Endothelial cell of umbilical vein (primary cell): Measurements from ENCODE around the gene CLSTN2. TPM values are rescaled to one million over a fixed set of nuclear protein-coding genes. Genes with fewer than 3 reads are reported as not detected.

Source experiments
- BruUV-seq: library from RNA; stranded (reverse); fragments of 400-500 nt; replicated peaks from 2 replicates; lab custom pipeline; 2021; lab: Mats Ljungman, UMichigan
- CTCF ChIA-PET: fragments of 300-600, 350-600 bp; sonication (Branson Sonifier 250); formaldehyde crosslinking; loops from one replicate; lab custom pipeline; 2021; ENCODE audit warnings: antibody characterized with exemption, inconsistent platforms; lab: Charles Lee
- POLR2A ChIA-PET: fragments of 300-600, 350-600 bp; sonication (Branson Sonifier 250); formaldehyde crosslinking; loops from one replicate; lab custom pipeline; 2021; ENCODE audit warnings: antibody characterized with exemption, inconsistent platforms; lab: Charles Lee
- DNase-seq: peaks from one replicate; pipeline ENCODE4 v3.0.0-alpha.2; 2011; ENCODE audit warnings: low read depth, low spot score
- FAIRE-seq: peaks from 2 replicates; lab custom pipeline; 2011; peaks lifted over from hg19 to GRCh38; lab: Jason Lieb, UNC
- H2AFZ ChIP-seq: 2 replicates; pipeline ENCODE4 v1.6.0; 2012; ENCODE audit warnings: low read depth, low read length, control low read depth, inconsistent platforms
- H3K27ac ChIP-seq: 2 replicates; pipeline ENCODE4 v1.5.1; 2011; ENCODE audit warnings: low read depth, mild to moderate bottlenecking, control low read depth, low read length, moderate library complexity; ENCODE audit not compliant: insufficient read depth
- H3K27me3 ChIP-seq, 2 experiments: 2 replicates each; pipeline versions ENCODE4 v1.6.0 to v1.6.1; 2011; ENCODE audit warnings: low read length in 2 of 2, mixed read lengths in 1 of 2; ENCODE audit not compliant: control insufficient read depth in 2 of 2, insufficient read depth in 2 of 2
- H3K36me3 ChIP-seq, 2 experiments: 2 replicates in 1 of 2; 3 replicates in 1 of 2; pipeline ENCODE4 v1.5.1; 2011; ENCODE audit warnings: low read length in 2 of 2, mild to moderate bottlenecking in 1 of 2, moderate library complexity in 1 of 2; ENCODE audit not compliant: control insufficient read depth in 2 of 2, insufficient read depth in 2 of 2; ENCODE audit errors: extremely low read depth in 1 of 2
- H3K4me1 ChIP-seq: 3 replicates; pipeline ENCODE4 v1.5.1; 2011; ENCODE audit warnings: mild to moderate bottlenecking, low read length; ENCODE audit not compliant: control insufficient read depth, insufficient read depth; ENCODE audit errors: extremely low read depth
- H3K4me2 ChIP-seq: 2 replicates; pipeline ENCODE4 v1.6.1; 2011; ENCODE audit warnings: low read length, control low read depth, mixed read lengths; ENCODE audit not compliant: insufficient read depth
- H3K4me3 ChIP-seq, 3 experiments: fragments of 200-600 bp in 1 of 3; sonication (generic), shearing (Covaris generic) in 1 of 3; replicated peaks in 1 of 3; 2 replicates each; pipeline ENCODE4 v1.5.1; 2011 to 2016; ENCODE audit warnings: control low read depth in 3 of 3, low read length in 3 of 3, mild to moderate bottlenecking in 2 of 3, inconsistent platforms in 1 of 3, low read depth in 1 of 3, moderate library complexity in 1 of 3; ENCODE audit not compliant: insufficient read depth in 1 of 3
- H3K79me2 ChIP-seq: 2 replicates; pipeline ENCODE4 v1.6.0; 2012; ENCODE audit warnings: low read length, inconsistent platforms; ENCODE audit not compliant: control insufficient read depth, insufficient read depth
- H3K9ac ChIP-seq: replicated peaks from 2 replicates; pipeline ENCODE3; 2011; ENCODE audit warnings: low read length, control low read depth; ENCODE audit not compliant: insufficient read depth; ENCODE audit errors: extremely low read depth
- H3K9me1 ChIP-seq: replicated peaks from 3 replicates; pipeline ENCODE4 v1.6.0; 2011; ENCODE audit warnings: mild to moderate bottlenecking, low read length; ENCODE audit not compliant: control insufficient read depth, insufficient read depth; ENCODE audit errors: extremely low read depth
- H3K9me3 ChIP-seq: replicated peaks from 2 replicates; pipeline ENCODE4 v1.5.1; 2012; ENCODE audit warnings: low read length, inconsistent platforms; ENCODE audit not compliant: control insufficient read depth, insufficient read depth
- H4K20me1 ChIP-seq: replicated peaks from 2 replicates; pipeline ENCODE3; 2011; ENCODE audit warnings: mild to moderate bottlenecking, low read length; ENCODE audit not compliant: control insufficient read depth, insufficient read depth; ENCODE audit errors: extremely low read depth
- EZH2 ChIP-seq: IDR thresholded peaks from 2 replicates; pipeline ENCODE4 v1.6.1; 2012; ENCODE audit warnings: borderline replicate concordance, low read depth, mild to moderate bottlenecking, moderate library complexity, low read length, inconsistent platforms; ENCODE audit not compliant: severe bottlenecking
- FOS ChIP-seq: IDR thresholded peaks from 2 replicates; pipeline ENCODE4 v1.6.1; 2011; ENCODE audit warnings: mild to moderate bottlenecking, low read length, moderate library complexity, borderline replicate concordance; ENCODE audit not compliant: insufficient read depth
- GATA2 ChIP-seq: IDR thresholded peaks from 2 replicates; pipeline ENCODE4 v1.7.0; 2011; ENCODE audit warnings: low read depth, mild to moderate bottlenecking, moderate library complexity, mixed read lengths, low read length; ENCODE audit not compliant: insufficient read length, insufficient read depth
- JUN ChIP-seq: IDR thresholded peaks from 2 replicates; pipeline ENCODE4 v1.6.1; 2011; ENCODE audit warnings: borderline replicate concordance, low read depth; ENCODE audit not compliant: insufficient read length, insufficient read depth
- MAX ChIP-seq: IDR thresholded peaks from 2 replicates; pipeline ENCODE4 v1.6.1; 2011; ENCODE audit not compliant: insufficient read depth, insufficient read length
- MYC ChIP-seq: IDR thresholded peaks from one replicate; pipeline ENCODE4 v1.6.1; 2011; ENCODE audit warnings: mild to moderate bottlenecking, low read depth, low read length
- POLR2A ChIP-seq: IDR thresholded peaks from 2 replicates; pipeline ENCODE4 v1.6.1; 2012; ENCODE audit warnings: low read depth, mild to moderate bottlenecking, control low read depth, low read length
- POLR2AphosphoS5 ChIP-seq: IDR thresholded peaks from 2 replicates; pipeline ENCODE4 v1.6.1; 2012; ENCODE audit warnings: low read depth, mild to moderate bottlenecking, control low read depth, low read length, moderate library complexity; ENCODE audit not compliant: insufficient read depth
- dilution Hi-C: fragments of 300-500 bp; cut with MboI; formaldehyde crosslinking; loops from one replicate; pipeline ENCODE4 v1.15.0; 2019; ENCODE audit warnings: low sequenced_read_pairs; ENCODE audit not compliant: extremely low pct_ligation_motif_present
- intact Hi-C: fragments of 100-400 bp; cut with micrococcal nuclease; formaldehyde crosslinking; loops from one replicate; pipeline ENCODE4 v1.10.0; 2022
- polyA plus RNA-seq, 4 experiments: library from polyadenylated mRNA; depleted of rRNA in 3 of 4; stranded (reverse) in 3 of 4; unstranded in 1 of 4; fragments of >200 nt; gene quantifications; 2 replicates each; pipeline versions ENCODE4 v1.2.1 to v1.2.3, GENCODE V29; 2011 to 2012; ENCODE audit warnings: missing spikeins in 1 of 4
- total RNA-seq: library from RNA; stranded (reverse); gene quantifications from 2 replicates; pipeline ENCODE4 v1.2.3, GENCODE V29; 2021
- TF ChIP-seq, protein P1 (sequence below), 2 donors: IDR thresholded peaks; 1 replicate in 1 of 2; 2 replicates in 1 of 2; pipeline ENCODE4 v1.5.1; 2011; ENCODE audit warnings: low read length in 2 of 2, mild to moderate bottlenecking in 2 of 2, moderate library complexity in 2 of 2, control low read depth in 1 of 2, inconsistent platforms in 1 of 2, low read depth in 1 of 2; ENCODE audit not compliant: insufficient read depth in 1 of 2; ENCODE audit errors: extremely low read depth in 1 of 2

Gene CLSTN2
- total and polyA plus RNA-seq, 2 donors (not counting 3 experiments of a cell fraction or from before 2014, with no cell fraction given) = 0.26 to 0.38 TPM

- intact Hi-C loops (no loop called here), dilution Hi-C loops (no loop called here)
- no peak overlapping the region for H3K4me3 ChIP-seq
- no peaks in the 10 kb centered on the region for H3K4me1 ChIP-seq
- CTCF ChIA-PET = no interaction called here
- no peak overlapping the region for H2AFZ ChIP-seq
- DNase-seq (no peak), FAIRE-seq (no peak)
- H4K20me1 ChIP-seq = no peaks in the 10 kb centered on the region
- H3K4me2 ChIP-seq = no peak overlapping the region
- H3K9me1 ChIP-seq = no peaks in the 10 kb centered on the region
- H3K9ac ChIP-seq = no peak overlapping the region
- no TSS peak for BruUV-seq
- no peaks in the 10 kb centered on the region for H3K9me3 ChIP-seq
- H3K79me2 ChIP-seq = no peaks in the 10 kb centered on the region
- no peak for TF ChIP-seq GATA2
- TF ChIP-seq FOS = no peak
- no peak for TF ChIP-seq POLR2A
- no peak for TF ChIP-seq EZH2
- no peak for TF ChIP-seq POLR2AphosphoS5
- no peak for TF ChIP-seq MYC
- no peak for TF ChIP-seq JUN
- TF ChIP-seq, protein P1, sequence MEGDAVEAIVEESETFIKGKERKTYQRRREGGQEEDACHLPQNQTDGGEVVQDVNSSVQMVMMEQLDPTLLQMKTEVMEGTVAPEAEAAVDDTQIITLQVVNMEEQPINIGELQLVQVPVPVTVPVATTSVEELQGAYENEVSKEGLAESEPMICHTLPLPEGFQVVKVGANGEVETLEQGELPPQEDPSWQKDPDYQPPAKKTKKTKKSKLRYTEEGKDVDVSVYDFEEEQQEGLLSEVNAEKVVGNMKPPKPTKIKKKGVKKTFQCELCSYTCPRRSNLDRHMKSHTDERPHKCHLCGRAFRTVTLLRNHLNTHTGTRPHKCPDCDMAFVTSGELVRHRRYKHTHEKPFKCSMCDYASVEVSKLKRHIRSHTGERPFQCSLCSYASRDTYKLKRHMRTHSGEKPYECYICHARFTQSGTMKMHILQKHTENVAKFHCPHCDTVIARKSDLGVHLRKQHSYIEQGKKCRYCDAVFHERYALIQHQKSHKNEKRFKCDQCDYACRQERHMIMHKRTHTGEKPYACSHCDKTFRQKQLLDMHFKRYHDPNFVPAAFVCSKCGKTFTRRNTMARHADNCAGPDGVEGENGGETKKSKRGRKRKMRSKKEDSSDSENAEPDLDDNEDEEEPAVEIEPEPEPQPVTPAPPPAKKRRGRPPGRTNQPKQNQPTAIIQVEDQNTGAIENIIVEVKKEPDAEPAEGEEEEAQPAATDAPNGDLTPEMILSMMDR (IDR thresholded peaks at IDR 0.05; ENCODE audit: extremely low read depth in 1 of 2, insufficient read depth in 1 of 2, low read depth in 1 of 2, low read length in 2 of 2) = no peak
- TF ChIP-seq MAX = no peak
- H3K36me3 ChIP-seq = no peaks in the 10 kb centered on the region
- POLR2A ChIA-PET = no interaction called here
- no peaks in the 10 kb centered on the region for H3K27me3 ChIP-seq
- no peak overlapping the region for H3K27ac ChIP-seq
Measured at GRCh38 chr3:140088513-140088912, 153.5 kb downstream of the CLSTN2 start.
